Neural progenitor cell (in vitro differentiated cells): ENCODE results near the gene SMAP1.

Experiments
- EZH2phosphoT487 ChIP-seq: fragments of 200-600 bp; sonication (generic); IDR thresholded peaks from 2 replicates; pipeline ENCODE4 v1.6.1; 2017; ENCODE audit warnings: antibody characterized with exemption
- TF ChIP-seq, protein P1 (sequence below): fragments of 200-600 bp; sonication (generic); IDR thresholded peaks from 2 replicates; pipeline ENCODE4 v1.5.1; 2017; ENCODE audit warnings: antibody characterized with exemption, mild to moderate bottlenecking

DNA sequence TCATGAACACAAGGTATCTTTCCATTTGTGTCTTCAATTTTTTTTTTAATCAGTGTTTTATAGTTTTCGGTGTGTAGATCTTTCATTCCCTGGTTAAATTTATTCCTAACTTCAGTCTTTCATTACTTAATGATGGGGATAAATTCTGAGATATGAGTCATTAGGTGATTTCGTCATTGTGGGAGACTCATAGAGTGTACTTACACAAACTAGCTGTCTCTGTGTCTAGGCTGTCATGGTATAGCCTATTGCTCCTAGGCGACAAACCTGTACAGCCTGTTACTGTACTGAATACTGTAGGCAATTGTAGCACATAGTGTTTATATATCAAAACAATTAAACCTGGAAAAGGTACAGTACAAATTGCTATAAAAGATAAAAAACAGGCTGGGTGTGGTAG lies 42.1 kb downstream of the SMAP1 start:
- TF ChIP-seq EZH2phosphoT487 = no peak
- TF ChIP-seq, protein P1, sequence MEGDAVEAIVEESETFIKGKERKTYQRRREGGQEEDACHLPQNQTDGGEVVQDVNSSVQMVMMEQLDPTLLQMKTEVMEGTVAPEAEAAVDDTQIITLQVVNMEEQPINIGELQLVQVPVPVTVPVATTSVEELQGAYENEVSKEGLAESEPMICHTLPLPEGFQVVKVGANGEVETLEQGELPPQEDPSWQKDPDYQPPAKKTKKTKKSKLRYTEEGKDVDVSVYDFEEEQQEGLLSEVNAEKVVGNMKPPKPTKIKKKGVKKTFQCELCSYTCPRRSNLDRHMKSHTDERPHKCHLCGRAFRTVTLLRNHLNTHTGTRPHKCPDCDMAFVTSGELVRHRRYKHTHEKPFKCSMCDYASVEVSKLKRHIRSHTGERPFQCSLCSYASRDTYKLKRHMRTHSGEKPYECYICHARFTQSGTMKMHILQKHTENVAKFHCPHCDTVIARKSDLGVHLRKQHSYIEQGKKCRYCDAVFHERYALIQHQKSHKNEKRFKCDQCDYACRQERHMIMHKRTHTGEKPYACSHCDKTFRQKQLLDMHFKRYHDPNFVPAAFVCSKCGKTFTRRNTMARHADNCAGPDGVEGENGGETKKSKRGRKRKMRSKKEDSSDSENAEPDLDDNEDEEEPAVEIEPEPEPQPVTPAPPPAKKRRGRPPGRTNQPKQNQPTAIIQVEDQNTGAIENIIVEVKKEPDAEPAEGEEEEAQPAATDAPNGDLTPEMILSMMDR = no peak
